Measurements from ENCODE around the gene CACUL1. TPM values are rescaled to one million over a fixed set of nuclear protein-coding genes. Genes with fewer than 3 reads are reported as not detected.
"Not testable (repeated sequence)": the region's sequence is repeated elsewhere in the genome, so short reads cannot be mapped to it uniquely, and the experiment has no call there.

Gene CACUL1
- total RNA-seq (10 to 100 TPM; 37.8 to 42.1 TPM), polyA plus RNA-seq (10 to 100 TPM; 23.1 to 29.2 (median 25.4) TPM), total RNA-seq (43.7 to 94.3 (median 88.3) reads per million in 6 experiments)

DNA sequence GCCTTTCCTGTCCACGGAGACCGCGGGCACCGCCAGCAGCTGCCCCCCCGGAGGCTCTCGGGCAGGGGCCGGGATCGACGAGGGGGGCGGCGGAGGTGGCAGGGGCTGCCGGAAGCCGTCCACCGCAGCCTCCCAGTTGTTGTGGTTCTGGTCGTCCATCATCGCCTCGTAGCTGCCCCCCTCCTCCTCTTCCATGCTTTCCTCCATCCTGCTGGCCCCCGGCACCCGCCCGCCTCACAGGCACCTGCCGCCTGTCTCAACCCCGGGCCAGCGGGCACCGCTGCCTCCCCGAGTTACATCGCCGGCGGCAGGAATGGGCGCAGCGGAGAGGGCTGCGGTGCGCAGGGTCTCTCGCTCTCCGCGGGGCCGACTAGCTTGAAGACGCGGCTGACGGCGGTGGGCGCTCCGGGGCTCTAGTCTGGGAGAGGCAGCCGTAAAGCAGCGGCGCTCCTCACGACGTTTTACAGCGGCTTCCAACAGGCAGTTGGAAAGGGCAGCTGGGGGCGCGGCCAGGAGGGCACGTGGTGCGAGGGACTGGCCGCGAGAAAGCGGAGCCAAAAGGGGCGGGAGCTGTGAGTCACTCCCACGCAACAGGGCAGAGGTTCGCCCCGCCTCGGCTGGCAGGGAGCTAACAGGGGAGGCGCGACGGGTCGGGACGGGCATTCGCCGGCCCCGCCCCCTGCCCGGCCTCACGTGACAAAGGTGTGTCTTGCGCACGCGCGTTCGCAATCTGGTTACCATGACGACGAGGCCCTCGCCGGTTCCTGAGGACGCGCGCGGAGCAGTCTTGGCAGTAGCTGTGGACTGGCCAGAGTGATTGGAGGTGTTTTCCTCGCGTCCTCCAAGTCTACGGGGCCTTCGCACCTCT lies at the start of gene CACUL1:
TSS of gene CACUL1 (minus strand) at position 415 of the 868 bp plus-strand sequence. CDS start at position 207, 208 bp downstream.
- no peaks in the 10 kb centered on the region for H3K9me3 Mint-ChIP-seq
- POLR2A ChIA-PET, result interaction anchor here (0.6 to 3.0 kb wide), 11 partner anchors 9 to 1118 kb away, joined by 3 to 38 read pairs (median 4); partner anchors contain the start of genes MCMBP and RGS10
- no peaks in the 10 kb centered on the region for H3K36me3 Mint-ChIP-seq
- ATAC-seq (peak; percentile 94 to 97), DNase-seq (peak; percentile 98 to 100 (median 100))
- H3K4me3 Mint-ChIP-seq, result peak within 1 kb of the TSS; percentile 89 to 98 (median 92)
- peaks cover 0 to 4% (median 0%) of the 10 kb centered on the region in 5 donors for H3K27me3 Mint-ChIP-seq
- peaks cover 22 to 45% (median 42%) of the 10 kb centered on the region in 4 donors for H3K4me1 Mint-ChIP-seq
- H3K27ac Mint-ChIP-seq, result peak within 1 kb of the TSS; percentile 85 to 97 (median 95)

DNA sequence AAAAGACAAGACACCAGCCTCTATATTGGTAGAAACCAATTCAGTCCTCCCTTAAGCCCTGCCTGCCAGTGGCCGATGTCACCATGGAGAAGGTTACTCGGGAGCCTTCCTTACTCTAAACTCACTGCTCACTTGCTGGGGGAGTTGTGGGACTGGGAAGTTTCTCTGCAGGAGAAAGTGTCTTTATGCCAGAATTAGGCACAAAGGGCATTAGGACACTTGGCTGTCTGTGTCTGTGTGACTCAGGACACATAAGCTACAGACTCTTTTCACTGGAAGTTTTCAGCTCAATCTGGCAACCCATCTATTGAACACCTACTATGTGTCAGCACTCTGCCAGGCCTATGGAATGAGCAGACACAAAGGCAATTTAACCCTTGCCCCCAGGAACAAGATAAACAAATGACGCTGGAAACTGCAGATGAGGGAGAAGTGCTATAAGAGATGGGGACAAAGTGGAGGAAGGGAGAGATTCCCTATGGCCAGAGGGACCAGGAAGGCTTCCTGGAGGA lies 49.5 kb upstream of the CACUL1 start:
- POLR2A ChIA-PET, result no interaction called here
- H3K27ac Mint-ChIP-seq, result peak overlapping the region in 1 of 10 donors; percentile 12
- ATAC-seq (no peak), DNase-seq (no peak)
- H3K4me3 Mint-ChIP-seq, result no peak overlapping the region
- H3K27me3 Mint-ChIP-seq, result peaks cover 0 to 6% (median 3%) of the 10 kb centered on the region in 5 donors
- no peaks in the 10 kb centered on the region for H3K9me3 Mint-ChIP-seq
- no peaks in the 10 kb centered on the region for H3K36me3 Mint-ChIP-seq
- no peaks in the 10 kb centered on the region for H3K4me1 Mint-ChIP-seq

DNA sequence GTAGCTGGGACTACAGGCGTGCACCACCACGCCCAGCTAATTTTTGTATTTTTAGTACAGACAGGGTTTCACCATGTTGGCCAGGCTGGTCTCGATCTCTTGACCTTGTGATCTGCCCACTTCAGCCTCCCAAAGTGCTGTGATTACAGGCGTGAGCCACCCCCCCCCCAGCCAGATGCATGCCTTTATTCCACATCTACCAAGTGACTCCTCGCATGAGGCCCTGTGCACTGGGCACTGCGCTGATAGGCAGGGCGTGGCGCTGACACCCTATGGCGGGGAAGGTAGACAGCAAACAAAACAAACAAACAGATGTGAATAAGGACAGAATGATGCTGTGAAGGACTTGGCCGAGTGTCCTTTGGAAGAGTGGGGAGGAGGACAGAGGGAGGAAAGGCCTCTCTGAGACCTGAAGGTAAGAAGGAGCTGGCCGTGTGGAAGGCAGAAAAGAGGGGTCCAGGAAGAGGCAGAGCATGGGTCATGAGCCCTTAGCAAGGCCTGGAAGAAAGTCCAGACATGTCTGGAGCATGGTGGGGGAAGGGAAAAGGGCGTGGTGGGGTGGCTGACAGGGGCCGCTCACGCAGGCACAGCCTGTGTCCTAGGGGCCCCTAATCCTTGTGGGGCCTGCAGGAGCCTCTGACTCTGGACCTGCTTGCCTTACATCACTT lies 47.5 kb upstream of the CACUL1 start:
- H3K4me3 Mint-ChIP-seq, result no peak overlapping the region
- POLR2A ChIA-PET, result no interaction called here
- H3K4me1 Mint-ChIP-seq, result no peaks in the 10 kb centered on the region
- peaks cover 0 to 10% (median 3%) of the 10 kb centered on the region in 5 donors for H3K27me3 Mint-ChIP-seq
- no peak overlapping the region for H3K27ac Mint-ChIP-seq
- no peaks in the 10 kb centered on the region for H3K9me3 Mint-ChIP-seq
- no peak for ATAC-seq
- DNase-seq, result no peak
- H3K36me3 Mint-ChIP-seq, result no peaks in the 10 kb centered on the region

DNA sequence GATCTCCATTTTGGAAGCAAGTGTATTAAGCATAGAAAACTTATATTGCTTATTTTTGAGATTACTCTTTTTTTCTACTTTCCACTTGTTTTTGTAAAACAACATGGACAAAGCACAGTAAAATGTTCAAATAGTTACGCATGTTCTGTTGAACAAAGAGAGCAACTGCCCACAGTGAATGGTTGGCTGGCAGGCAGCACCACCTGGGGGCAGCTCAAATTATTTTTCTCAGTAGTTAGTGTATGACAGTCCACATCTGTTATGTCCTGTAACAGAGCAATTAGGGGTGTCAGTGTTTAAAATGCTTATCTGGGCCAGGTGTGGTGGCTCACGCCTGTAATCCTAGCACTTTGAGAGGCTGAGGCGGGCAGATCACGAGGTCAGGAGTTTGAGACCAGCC lies 46.1 kb upstream of the CACUL1 start:
- H3K27ac Mint-ChIP-seq, result no peak overlapping the region
- no peak overlapping the region for H3K4me3 Mint-ChIP-seq
- peaks cover 0 to 5% (median under 1%) of the 10 kb centered on the region in 9 donors for H3K9me3 Mint-ChIP-seq
- POLR2A ChIA-PET, result no interaction called here
- peak in 3 of 10 donors; percentile 5 to 23 (median 11) for DNase-seq
- H3K36me3 Mint-ChIP-seq, result no peaks in the 10 kb centered on the region
- peak; percentile 36 to 41 for ATAC-seq
- H3K27me3 Mint-ChIP-seq, result peaks cover 0 to 19% (median 7%) of the 10 kb centered on the region in 5 donors
- no peaks in the 10 kb centered on the region for H3K4me1 Mint-ChIP-seq

DNA sequence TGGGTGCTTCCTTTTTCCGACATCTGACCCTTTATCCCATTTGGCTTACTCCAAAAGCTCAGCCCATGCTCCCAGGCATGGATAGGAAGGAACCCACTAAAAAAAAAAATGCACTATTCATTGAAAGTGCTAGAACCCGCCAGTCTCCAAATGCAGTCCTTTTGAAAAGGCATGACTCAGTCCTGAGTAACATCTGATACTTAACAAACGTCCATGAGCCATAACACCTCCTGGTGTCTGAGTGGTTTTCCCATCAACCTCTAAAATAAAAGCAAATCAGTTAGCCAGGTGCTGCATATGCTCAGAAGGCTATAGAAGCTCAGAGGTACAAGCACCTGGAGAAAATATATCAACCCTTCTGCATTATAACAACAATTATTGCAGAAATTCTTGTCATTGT lies 45.0 kb upstream of the CACUL1 start:
- H3K9me3 Mint-ChIP-seq, result peaks cover 0 to 11% (median 2%) of the 10 kb centered on the region in 9 donors
- H3K36me3 Mint-ChIP-seq, result no peaks in the 10 kb centered on the region
- POLR2A ChIA-PET, result no interaction called here
- DNase-seq (no peak), ATAC-seq (no peak)
- H3K4me3 Mint-ChIP-seq, result no peak overlapping the region
- H3K27ac Mint-ChIP-seq, result no peak overlapping the region
- peaks cover 0 to 22% (median 8%) of the 10 kb centered on the region in 5 donors for H3K27me3 Mint-ChIP-seq
- no peaks in the 10 kb centered on the region for H3K4me1 Mint-ChIP-seq

DNA sequence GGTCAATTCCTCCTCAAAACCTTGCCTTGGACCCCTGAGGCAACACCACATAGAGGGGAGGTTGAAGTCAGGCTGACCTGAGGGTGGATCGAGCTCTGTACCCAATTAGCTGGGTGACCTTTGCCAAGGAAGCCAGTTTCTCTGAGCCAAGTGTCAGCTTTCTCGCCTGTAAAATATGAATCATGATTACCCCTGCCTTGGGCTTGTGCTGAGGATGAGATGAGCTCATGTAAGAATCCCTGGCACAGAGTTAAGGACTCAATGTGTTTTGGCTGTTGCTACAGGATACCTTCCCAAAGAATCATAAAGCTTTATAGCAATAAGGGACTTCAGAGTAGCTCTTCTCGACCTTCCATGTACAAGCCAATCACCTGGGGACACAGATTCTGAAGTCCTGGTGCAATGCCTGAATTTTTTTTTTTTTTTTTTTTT lies 43.5 kb upstream of the CACUL1 start:
- no peaks in the 10 kb centered on the region for H3K4me1 Mint-ChIP-seq
- no peak overlapping the region for H3K4me3 Mint-ChIP-seq
- ATAC-seq (no peak), DNase-seq (no peak)
- peaks cover 0 to 11% (median 4%) of the 10 kb centered on the region in 9 donors for H3K9me3 Mint-ChIP-seq
- no peak overlapping the region for H3K27ac Mint-ChIP-seq
- H3K27me3 Mint-ChIP-seq, result peaks cover 0 to 23% (median 10%) of the 10 kb centered on the region in 5 donors
- no peaks in the 10 kb centered on the region for H3K36me3 Mint-ChIP-seq
- POLR2A ChIA-PET, result interaction anchor here (0.7 kb wide), 1 partner anchor 63 kb away, joined by 4 read pairs; no protein-coding TSS in a partner anchor

DNA sequence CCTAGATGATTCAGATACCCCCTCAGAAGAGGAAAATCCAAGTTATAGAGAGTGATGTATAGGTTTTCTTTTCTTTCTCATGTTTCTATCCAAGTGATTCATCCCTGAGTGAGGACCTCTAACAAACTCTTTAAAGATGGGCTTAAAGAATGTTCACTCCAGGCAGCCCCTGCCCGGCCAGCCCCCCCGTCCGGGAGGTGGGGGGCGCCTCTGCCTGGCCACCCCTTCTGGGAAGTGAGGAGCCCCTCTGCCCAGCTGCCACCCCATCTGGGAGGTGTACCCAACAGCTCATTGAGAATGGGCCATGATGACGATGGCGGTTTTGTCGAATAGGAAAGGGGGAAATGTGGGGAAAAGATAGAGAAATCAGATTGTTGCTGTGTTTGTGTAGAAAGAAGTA lies 40.2 kb upstream of the CACUL1 start:
- Mint-ChIP-seq H3K27me3 (peaks cover 0 to 22% (median 9%) of the 10 kb centered on the region in 5 donors), H3K9me3 (peaks cover 0 to 11% (median 4%) of the 10 kb centered on the region in 9 donors)
- DNase-seq, H3K4me1 Mint-ChIP-seq, H3K27ac Mint-ChIP-seq, H3K4me3 Mint-ChIP-seq, POLR2A ChIA-PET, H3K36me3 Mint-ChIP-seq, ATAC-seq: not testable (repeated sequence)

DNA sequence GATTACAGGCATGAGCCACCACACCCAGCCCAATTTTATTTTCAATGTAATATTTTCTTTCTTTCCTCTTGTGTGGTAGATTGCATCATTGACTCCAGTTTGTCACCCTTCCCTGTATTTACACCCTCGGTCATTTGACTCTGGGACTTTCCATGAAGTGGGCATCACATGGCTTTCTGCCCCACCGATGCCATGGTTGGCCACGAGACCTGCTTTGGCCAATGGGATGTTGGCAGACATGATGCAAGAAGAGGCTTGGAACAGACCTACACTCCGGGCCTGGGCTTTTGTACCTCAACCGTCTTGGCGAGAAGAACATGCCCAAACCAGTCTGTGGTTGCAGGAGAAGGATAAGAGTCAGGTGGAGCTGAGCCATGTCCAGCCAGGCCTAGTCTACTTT lies 38.8 kb upstream of the CACUL1 start:
- Mint-ChIP-seq H3K36me3 (no peaks in the 10 kb centered on the region), H3K9me3 (peaks cover 0 to 11% (median 4%) of the 10 kb centered on the region in 9 donors), H3K27ac (no peak overlapping the region), H3K4me3 (no peak overlapping the region), H3K4me1 (no peaks in the 10 kb centered on the region), H3K27me3 (peaks cover 0 to 17% (median 7%) of the 10 kb centered on the region in 5 donors)
- POLR2A ChIA-PET, result no interaction called here
- DNase-seq, result no peak
- ATAC-seq, result no peak

DNA sequence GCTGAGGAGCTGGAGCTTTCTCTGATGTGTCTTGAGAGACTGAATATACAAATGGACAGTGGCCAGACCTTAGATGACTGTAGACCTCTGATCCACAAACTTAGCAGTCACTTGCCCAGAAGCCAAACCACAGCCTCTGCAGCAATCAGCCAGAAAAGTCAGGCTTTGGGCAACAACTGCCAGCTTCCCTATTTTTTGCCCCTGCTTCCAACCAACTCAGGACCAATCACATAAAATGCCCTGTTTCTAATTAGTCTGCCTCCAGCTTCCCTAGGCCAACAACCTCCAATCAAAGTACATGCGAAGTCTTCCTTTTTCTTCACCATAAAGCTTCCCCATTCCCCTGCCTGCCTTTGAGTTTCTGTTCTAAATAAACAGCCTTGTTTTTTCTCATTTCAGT lies 37.8 kb upstream of the CACUL1 start:
- no peaks in the 10 kb centered on the region for H3K36me3 Mint-ChIP-seq
- H3K4me1 Mint-ChIP-seq, result peaks cover 0 to 3% (median 0%) of the 10 kb centered on the region in 4 donors
- H3K9me3 Mint-ChIP-seq, result peaks cover 0 to 11% (median 4%) of the 10 kb centered on the region in 9 donors
- no peak overlapping the region for H3K4me3 Mint-ChIP-seq
- peak overlapping the region in 1 of 10 donors; percentile 33 for H3K27ac Mint-ChIP-seq
- no peak for ATAC-seq
- no peak for DNase-seq
- POLR2A ChIA-PET, result interaction anchor here (0.6 kb wide), 1 partner anchor 224 kb away, joined by 6 read pairs; no protein-coding TSS in a partner anchor
- H3K27me3 Mint-ChIP-seq, result peaks cover 0 to 18% (median 7%) of the 10 kb centered on the region in 5 donors

DNA sequence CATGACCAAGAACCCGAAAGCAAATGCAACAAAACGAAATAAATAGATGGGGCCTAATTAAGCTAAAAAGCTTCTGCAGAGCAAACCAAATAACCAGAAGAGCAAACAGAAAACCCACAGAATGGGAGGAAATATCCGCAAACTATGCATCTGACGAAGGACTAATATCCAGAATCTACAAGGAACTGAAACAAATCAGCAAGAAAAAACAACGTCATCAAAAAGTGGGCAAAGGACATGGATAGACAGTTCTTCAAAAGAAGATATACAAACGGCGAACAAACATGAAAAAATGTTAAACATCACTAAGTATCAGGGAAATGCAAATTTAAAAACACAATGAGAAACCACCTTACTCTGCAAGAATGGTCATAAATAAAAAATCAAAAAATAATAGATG lies 35.3 kb upstream of the CACUL1 start:
- Mint-ChIP-seq H3K27ac (no peak overlapping the region), H3K4me1 (peaks cover 0 to 3% (median 0%) of the 10 kb centered on the region in 4 donors), H3K36me3 (no peaks in the 10 kb centered on the region), H3K27me3 (peaks cover 2 to 9% (median 3%) of the 10 kb centered on the region in 5 donors), H3K4me3 (no peak overlapping the region), H3K9me3 (peaks cover 0 to 3% (median 0%) of the 10 kb centered on the region in 9 donors)
- POLR2A ChIA-PET, result no interaction called here
- ATAC-seq, result no peak
- DNase-seq, result no peak

DNA sequence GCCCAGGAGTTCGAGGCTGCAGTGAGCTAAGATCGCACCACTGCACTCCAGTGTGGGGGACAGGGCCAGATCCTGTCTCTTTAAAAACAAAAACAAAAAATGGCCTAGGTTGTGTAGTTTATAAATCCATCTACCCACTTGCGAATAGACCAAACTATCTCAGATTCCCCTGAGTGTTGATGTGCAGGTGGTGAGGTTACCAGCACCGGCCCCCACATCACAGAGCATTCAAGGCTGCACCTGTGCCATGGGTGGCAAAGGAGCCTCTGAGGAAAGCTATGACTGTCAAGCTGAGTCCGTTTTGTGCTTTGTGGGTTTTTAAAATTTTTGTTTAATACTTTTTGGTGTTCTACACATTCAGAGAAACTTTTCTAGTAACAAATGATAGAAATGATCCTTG lies 30.8 kb upstream of the CACUL1 start:
- POLR2A ChIA-PET, result no interaction called here
- Mint-ChIP-seq H3K4me1 (peaks cover 0 to 3% (median under 1%) of the 10 kb centered on the region in 4 donors), H3K27me3 (peaks cover 2 to 10% (median 6%) of the 10 kb centered on the region in 5 donors)

DNA sequence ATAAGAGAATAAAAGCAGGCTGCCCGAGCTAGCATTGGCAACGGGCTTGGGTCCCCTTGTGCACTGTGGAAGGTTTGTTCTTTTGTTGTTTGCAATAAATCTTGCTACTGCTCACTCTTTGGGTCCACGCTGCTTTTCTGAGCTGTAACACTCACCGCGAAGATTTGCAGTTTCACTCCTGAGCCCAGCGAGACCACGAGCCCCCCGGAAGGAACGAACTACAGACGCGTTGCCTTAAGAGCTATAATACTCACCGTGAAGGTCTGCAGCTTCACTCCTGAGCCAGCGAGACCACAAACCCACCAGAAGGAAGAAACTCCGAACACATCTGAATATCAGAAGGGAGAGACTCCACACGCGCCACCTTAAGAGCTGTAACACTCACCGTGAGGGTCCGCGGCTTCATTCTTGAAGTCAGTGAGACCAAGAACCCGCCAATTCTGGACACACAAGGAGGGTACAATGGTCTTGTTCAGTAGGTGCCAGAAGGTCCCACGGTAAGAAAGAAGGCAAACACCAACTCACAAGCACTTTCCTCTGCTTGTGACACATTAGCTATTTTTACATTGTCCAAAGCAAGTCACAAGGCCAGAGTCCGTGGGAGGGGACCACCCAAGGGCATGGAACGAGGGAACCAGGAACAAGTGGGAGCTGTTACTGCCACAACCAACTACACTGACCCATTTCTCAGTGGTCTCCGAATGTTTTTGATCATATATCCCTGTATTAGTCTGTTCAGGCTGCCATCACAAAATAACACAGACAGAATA lies 29.2 kb upstream of the CACUL1 start:
- Mint-ChIP-seq H3K4me1 (peaks cover 0 to 3% (median under 1%) of the 10 kb centered on the region in 4 donors), H3K27ac (peak overlapping the region in 4 of 10 donors; percentile 6 to 69 (median 47)), H3K4me3 (peak overlapping the region; percentile 46 to 83 (median 72)), H3K36me3 (peaks cover 0 to 2% (median 0%) of the 10 kb centered on the region in 3 donors), H3K9me3 (no peaks in the 10 kb centered on the region), H3K27me3 (peaks cover 2 to 10% (median 6%) of the 10 kb centered on the region in 5 donors)
- DNase-seq (peak in 1 of 10 donors; percentile 4), ATAC-seq (no peak)
- POLR2A ChIA-PET, result no interaction called here

More for the DNA sequence above, 30.8 kb upstream of the CACUL1 start:
- no peak for DNase-seq
- no peaks in the 10 kb centered on the region for H3K9me3 Mint-ChIP-seq
- H3K36me3 Mint-ChIP-seq, result no peaks in the 10 kb centered on the region
- ATAC-seq, result no peak
- H3K27ac Mint-ChIP-seq, result no peak overlapping the region
- no peak overlapping the region for H3K4me3 Mint-ChIP-seq
